ENCODE measurements around the gene EPSTI1. TPM values are rescaled to one million over a fixed set of nuclear protein-coding genes. Genes with fewer than 3 reads are reported as not detected.

EPSTI1 gene
- polyA plus RNA-seq, 2 donors: 0.65 to 0.84 TPM

- Histone ChIP-seq H3K27me3 (ENCODE audit: control insufficient read depth in 1 of 2, insufficient read depth in 2 of 2, low read length in 2 of 2) (no peaks in the 10 kb centered on the region), H3K9me3 (ENCODE audit: control insufficient read depth in 2 of 2, insufficient read depth in 1 of 2, low read depth in 1 of 2, low read length in 1 of 2) (no peaks in the 10 kb centered on the region), H3K4me1 (ENCODE audit: control insufficient read depth in 2 of 2, insufficient read depth in 2 of 2, low read length in 1 of 2) (no peaks in the 10 kb centered on the region), H3K27ac (ENCODE audit: low read depth in 2 of 2, low read length in 1 of 2) (no peak overlapping the region), H3K36me3 (ENCODE audit: control insufficient read depth in 2 of 2, insufficient read depth in 2 of 2, low read length in 1 of 2) (no peaks in the 10 kb centered on the region), H3K4me3 (ENCODE audit: low read depth in 1 of 2, low read length in 2 of 2) (no peak overlapping the region)
- 46 to 53% methylated on average over 3 of the region's 3 CpGs for WGBS, 2 donors
These were observed 144.0 kb downstream of the EPSTI1 start for GRCh38 chr13:42847891-42848663.

GRCh38 chr13:42836930-42837690 lies 154.9 kb downstream of the EPSTI1 start:
- Histone ChIP-seq H3K4me1 (ENCODE audit: control insufficient read depth in 2 of 2, insufficient read depth in 2 of 2, low read length in 1 of 2) (no peaks in the 10 kb centered on the region), H3K27me3 (ENCODE audit: control insufficient read depth in 1 of 2, insufficient read depth in 2 of 2, low read length in 2 of 2) (no peaks in the 10 kb centered on the region), H3K9me3 (ENCODE audit: control insufficient read depth in 2 of 2, insufficient read depth in 1 of 2, low read depth in 1 of 2, low read length in 1 of 2) (no peaks in the 10 kb centered on the region), H3K36me3 (ENCODE audit: control insufficient read depth in 2 of 2, insufficient read depth in 2 of 2, low read length in 1 of 2) (no peaks in the 10 kb centered on the region), H3K4me3 (ENCODE audit: low read depth in 1 of 2, low read length in 2 of 2) (no peak overlapping the region), H3K27ac (ENCODE audit: low read depth in 2 of 2, low read length in 1 of 2) (no peak overlapping the region)
- 54% methylated on average over 10 of the region's 10 CpGs for WGBS, 2 donors

Other genes with a start within 250 kb of the EPSTI1 start
- gene FAM216B, start 210.7 kb downstream of the EPSTI1 start, polyA plus RNA-seq: not detected
- gene DNAJC15, start 31.3 kb upstream of the EPSTI1 start, polyA plus RNA-seq: 10 to 100 TPM in 1 of 2 donors, 1 to 10 TPM in 1; 8.6 to 13.6 TPM